Duodenal mucosa (tissue), 2 donors: ENCODE measurements around the gene CORO7.

Source experiments
- H3K27ac ChIP-seq: one replicate; pipeline ENCODE4 v1.7.0; 2013; ENCODE audit warnings: low read depth, low read length
- H3K27me3 ChIP-seq, 2 donors: one replicate each; pipeline ENCODE4 v1.7.0; 2013; ENCODE audit warnings: low read length in 2 of 2, control low read depth in 1 of 2; ENCODE audit not compliant: insufficient read depth in 2 of 2, control insufficient read depth in 1 of 2
- H3K36me3 ChIP-seq, 2 donors: one replicate each; pipeline ENCODE4 v1.7.0; 2013; ENCODE audit warnings: low read length in 2 of 2, control low read depth in 1 of 2; ENCODE audit not compliant: insufficient read depth in 2 of 2, control insufficient read depth in 1 of 2
- H3K4me1 ChIP-seq, 2 donors: one replicate each; pipeline ENCODE4 v1.7.0; 2013; ENCODE audit warnings: low read length in 2 of 2, control low read depth in 1 of 2; ENCODE audit not compliant: insufficient read depth in 2 of 2, control insufficient read depth in 1 of 2
- H3K4me3 ChIP-seq, 2 donors: one replicate each; pipeline ENCODE4 v1.7.0; 2013; ENCODE audit warnings: low read length in 2 of 2, low read depth in 1 of 2
- H3K9ac ChIP-seq, 2 donors: one replicate each; pipeline ENCODE4 v1.7.0; 2013; ENCODE audit warnings: low read length in 2 of 2, low read depth in 1 of 2
- H3K9me3 ChIP-seq, 2 donors: one replicate each; pipeline ENCODE4 v1.7.0; 2013; ENCODE audit warnings: low read length in 2 of 2, control low read depth in 1 of 2; ENCODE audit not compliant: control insufficient read depth in 1 of 2

Gene CORO7

GRCh38 chr16:4362476-4363135 lies 53.8 kb downstream of the CORO7 start:
- Histone ChIP-seq H3K27me3 (no peaks in the 10 kb centered on the region), H3K27ac (no peak overlapping the region), H3K36me3 (peaks cover 23 to 64% of the 10 kb centered on the region in 2 donors), H3K9me3 (no peaks in the 10 kb centered on the region), H3K9ac (no peak overlapping the region), H3K4me1 (no peaks in the 10 kb centered on the region), H3K4me3 (no peak overlapping the region)

DNA sequence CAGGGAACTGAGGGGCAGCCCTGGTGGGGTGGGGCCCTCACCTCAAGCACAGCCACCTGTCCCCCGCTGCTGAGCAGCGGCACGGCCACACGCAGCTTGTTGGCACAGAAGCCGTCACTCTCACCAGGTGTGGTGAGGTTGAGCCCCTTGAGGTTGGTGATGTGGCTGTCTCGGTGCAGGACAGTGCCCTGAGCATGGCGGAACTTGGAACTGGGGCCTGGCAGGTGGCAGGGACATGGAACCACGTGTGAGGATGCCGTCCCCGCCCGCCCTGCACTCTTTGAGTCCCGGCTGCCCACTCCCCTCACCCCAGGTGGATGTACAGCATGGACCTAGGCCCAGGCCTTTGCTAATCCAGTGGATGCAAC lies 54.5 kb downstream of the CORO7 start:
- Histone ChIP-seq H3K4me3 (no peak overlapping the region), H3K4me1 (no peaks in the 10 kb centered on the region), H3K27ac (no peak overlapping the region), H3K27me3 (no peaks in the 10 kb centered on the region), H3K36me3 (peaks cover 23 to 59% of the 10 kb centered on the region in 2 donors), H3K9me3 (no peaks in the 10 kb centered on the region), H3K9ac (no peak overlapping the region)

DNA sequence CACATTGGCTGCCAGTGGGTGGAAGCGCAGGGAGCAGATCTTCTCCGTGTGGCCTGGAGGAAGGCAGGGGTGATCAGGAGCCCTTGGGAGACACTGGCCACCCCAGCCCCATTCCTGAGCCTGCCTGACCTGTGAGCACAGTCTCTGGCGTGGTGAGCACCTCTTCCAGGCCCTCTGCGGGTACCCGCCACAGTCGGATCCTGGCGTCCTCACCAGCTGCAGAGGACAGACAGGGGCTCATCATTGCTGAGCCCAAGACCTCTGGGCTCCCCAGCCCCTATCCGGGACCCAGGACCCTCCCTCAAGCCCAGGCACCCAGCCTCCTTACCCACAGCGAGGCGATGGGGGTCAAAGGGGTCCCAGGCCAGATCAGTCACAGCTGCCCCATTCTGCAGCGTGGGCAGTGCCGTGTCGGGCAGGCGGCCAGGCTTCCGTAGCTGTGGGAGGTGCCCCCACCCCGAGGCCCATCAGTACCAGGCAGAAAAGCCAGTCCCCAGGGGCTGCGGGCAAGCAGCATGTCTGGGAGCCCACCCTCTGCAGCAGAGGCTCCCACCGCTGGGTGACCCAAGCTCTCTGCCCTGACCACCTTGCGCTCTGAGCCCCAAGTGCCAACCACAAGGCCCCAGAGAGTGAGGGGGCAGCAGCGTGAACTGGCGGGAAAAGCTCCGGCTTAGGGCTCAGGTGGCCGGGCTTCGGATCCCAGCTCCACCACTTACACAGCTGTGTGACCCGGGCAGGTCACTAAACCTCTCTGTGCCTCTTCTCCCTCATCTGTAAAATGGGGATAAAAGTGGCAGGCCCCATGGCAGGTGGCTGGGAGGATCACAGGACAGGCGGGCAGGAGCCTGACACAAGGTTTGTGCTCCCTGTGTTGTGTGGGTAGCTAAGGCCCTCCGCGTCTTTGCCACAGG lies 55.1 kb downstream of the CORO7 start:
- Histone ChIP-seq H3K4me1 (no peaks in the 10 kb centered on the region), H3K4me3 (no peak overlapping the region), H3K27ac (no peak overlapping the region), H3K9ac (no peak overlapping the region), H3K27me3 (no peaks in the 10 kb centered on the region), H3K9me3 (no peaks in the 10 kb centered on the region), H3K36me3 (peaks cover 23 to 57% of the 10 kb centered on the region in 2 donors)

DNA sequence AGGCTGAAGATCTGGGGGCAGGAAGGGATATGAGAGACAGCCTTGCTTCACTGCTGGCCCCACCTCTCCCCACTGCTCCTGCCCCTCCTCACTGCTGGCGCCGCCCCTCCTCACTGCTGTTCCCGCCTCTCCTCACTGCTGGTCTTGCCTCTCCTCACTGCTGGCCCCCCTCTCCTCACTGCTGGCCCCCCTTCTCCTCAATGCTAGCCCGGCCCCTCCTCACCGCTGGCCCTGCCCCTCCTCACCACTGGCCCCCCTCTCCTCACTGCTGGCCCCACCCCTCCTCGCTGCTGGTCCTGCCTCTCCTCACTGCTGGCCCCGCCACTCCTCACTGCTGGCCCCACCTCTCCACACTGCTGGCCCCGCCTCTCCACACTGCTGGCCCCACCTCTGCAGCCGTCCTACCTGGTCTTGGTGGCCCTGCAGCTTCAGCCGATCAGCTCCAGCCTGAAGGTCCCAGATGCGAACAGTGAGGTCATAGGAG lies 55.8 kb downstream of the CORO7 start:
- Histone ChIP-seq H3K36me3 (peaks cover 23 to 57% of the 10 kb centered on the region in 2 donors), H3K9ac (no peak overlapping the region), H3K27ac (no peak overlapping the region), H3K27me3 (no peaks in the 10 kb centered on the region), H3K4me3 (no peak overlapping the region), H3K4me1 (no peaks in the 10 kb centered on the region), H3K9me3 (no peaks in the 10 kb centered on the region)

GRCh38 chr16:4359914-4360313 lies 56.5 kb downstream of the CORO7 start:
- peaks cover 23 to 56% of the 10 kb centered on the region in 2 donors for H3K36me3 ChIP-seq
- no peaks in the 10 kb centered on the region for H3K27me3 ChIP-seq
- H3K27ac ChIP-seq = no peak overlapping the region
- H3K4me1 ChIP-seq = no peaks in the 10 kb centered on the region
- no peak overlapping the region for H3K9ac ChIP-seq
- no peaks in the 10 kb centered on the region for H3K9me3 ChIP-seq
- H3K4me3 ChIP-seq = no peak overlapping the region

DNA sequence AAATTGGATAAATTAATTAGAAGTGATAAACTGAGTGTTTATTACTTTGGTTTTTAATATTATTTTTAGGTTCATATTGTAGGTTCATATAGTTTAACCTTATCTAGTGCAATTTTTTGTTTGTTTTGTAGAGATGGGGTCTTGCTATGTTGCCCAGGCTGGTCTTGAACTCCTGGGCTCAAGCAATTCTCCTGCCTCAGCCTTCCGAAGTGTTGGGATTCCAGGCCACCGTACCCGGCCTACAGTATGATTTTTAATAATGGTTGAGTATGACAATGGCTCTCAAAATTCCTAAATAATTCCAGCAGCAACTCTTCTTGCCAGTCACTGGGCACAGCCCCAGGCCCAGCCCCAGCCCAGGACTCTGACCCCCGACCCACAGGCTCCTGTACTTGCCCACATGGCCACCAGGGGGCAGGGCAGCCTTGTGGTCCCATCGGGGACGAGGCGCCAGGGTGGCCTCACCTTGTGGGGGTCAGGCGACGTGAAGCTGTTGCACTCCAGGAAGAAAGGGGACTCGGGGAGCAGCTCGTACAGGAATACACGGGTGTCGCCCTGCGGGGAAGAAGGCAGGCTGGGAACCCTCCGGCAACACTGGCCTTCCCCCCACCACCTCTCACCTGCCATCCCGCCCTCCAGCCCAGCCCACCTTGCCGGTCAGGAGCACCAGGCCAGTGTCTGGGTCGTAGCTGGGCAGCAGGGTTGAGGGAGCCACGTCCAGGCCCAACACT lies 57.4 kb downstream of the CORO7 start:
- no peak overlapping the region for H3K9ac ChIP-seq
- no peak overlapping the region for H3K4me3 ChIP-seq
- H3K4me1 ChIP-seq = no peaks in the 10 kb centered on the region
- peaks cover 23 to 57% of the 10 kb centered on the region in 2 donors for H3K36me3 ChIP-seq
- no peaks in the 10 kb centered on the region for H3K9me3 ChIP-seq
- H3K27ac ChIP-seq = no peak overlapping the region
- no peaks in the 10 kb centered on the region for H3K27me3 ChIP-seq

DNA sequence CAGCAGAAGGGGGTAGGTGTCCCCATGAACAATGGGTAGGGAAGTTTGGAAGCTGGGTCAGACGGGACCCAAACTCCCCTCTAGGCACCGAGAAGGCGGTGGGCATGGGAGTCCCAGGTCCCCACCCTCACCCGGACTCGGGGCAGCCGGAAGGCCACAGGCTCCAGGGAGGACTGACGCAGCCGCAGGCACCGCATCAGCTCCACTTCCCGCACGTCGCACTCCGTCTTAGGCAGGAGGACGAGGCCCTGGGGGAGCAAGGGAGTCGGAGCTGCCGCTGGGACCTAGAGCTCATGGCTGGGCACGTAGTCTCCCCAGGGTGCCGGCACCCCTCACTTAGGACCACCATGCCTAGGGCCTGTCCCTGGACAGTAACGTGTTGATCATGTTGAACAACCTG lies 58.2 kb downstream of the CORO7 start:
- Histone ChIP-seq H3K27ac (no peak overlapping the region), H3K4me3 (no peak overlapping the region), H3K9me3 (no peaks in the 10 kb centered on the region), H3K36me3 (peaks cover 23 to 55% of the 10 kb centered on the region in 2 donors), H3K27me3 (no peaks in the 10 kb centered on the region), H3K4me1 (no peaks in the 10 kb centered on the region), H3K9ac (no peak overlapping the region)

- H3K4me3 ChIP-seq = no peak overlapping the region
- no peaks in the 10 kb centered on the region for H3K4me1 ChIP-seq
- H3K9me3 ChIP-seq = no peaks in the 10 kb centered on the region
- H3K36me3 ChIP-seq = peaks cover 16 to 45% of the 10 kb centered on the region in 2 donors
- H3K27me3 ChIP-seq = no peaks in the 10 kb centered on the region
- no peak overlapping the region for H3K27ac ChIP-seq
- no peak overlapping the region for H3K9ac ChIP-seq
These were observed 59.6 kb downstream of the CORO7 start for GRCh38 chr16:4356820-4357219.

GRCh38 chr16:4354512-4355409 lies 61.6 kb downstream of the CORO7 start:
- Histone ChIP-seq H3K4me1 (peaks cover 3 to 6% of the 10 kb centered on the region in 2 donors), H3K4me3 (no peak overlapping the region), H3K36me3 (peaks cover 10 to 27% of the 10 kb centered on the region in 2 donors)

More at GRCh38 chr16:4354512-4355409, 61.6 kb downstream of the CORO7 start:
- Histone ChIP-seq H3K27ac (no peak overlapping the region), H3K9ac (no peak overlapping the region), H3K9me3 (no peaks in the 10 kb centered on the region), H3K27me3 (no peaks in the 10 kb centered on the region)
